Neutrophil (primary cell): ENCODE measurements around the gene PRKACA.

Source experiments
- H3K27ac ChIP-seq: fragments of 200-600 bp; sonication (generic); 2 replicates; pipeline ENCODE4 v1.5.1; 2016; ENCODE audit warnings: mild to moderate bottlenecking, moderate library complexity
- H3K27me3 ChIP-seq: fragments of 200-600 bp; sonication (generic); 2 replicates; pipeline ENCODE4 v1.6.0; 2016; ENCODE audit warnings: mild to moderate bottlenecking
- H3K36me3 ChIP-seq: fragments of 200-600 bp; sonication (generic); 2 replicates; pipeline ENCODE4 v1.5.1; 2017
- H3K4me1 ChIP-seq, 2 experiments: fragments of 200-600 bp in 1 of 2; sonication (generic) in 1 of 2; 1 replicate in 1 of 2; 2 replicates in 1 of 2; pipeline versions ENCODE4 v1.5.1 to v1.6.1; 2013 to 2016; ENCODE audit warnings: low read depth in 1 of 2, low read length in 1 of 2, mild to moderate bottlenecking in 1 of 2, moderate library complexity in 1 of 2; ENCODE audit not compliant: control insufficient read depth in 1 of 2, insufficient read depth in 1 of 2
- H3K4me3 ChIP-seq, 2 experiments: fragments of 200-600 bp in 1 of 2; sonication (generic) in 1 of 2; 1 replicate in 1 of 2; 2 replicates in 1 of 2; pipeline ENCODE4 v1.5.1; 2013 to 2016; ENCODE audit warnings: low read depth in 1 of 2, low read length in 1 of 2, mild to moderate bottlenecking in 1 of 2, moderate library complexity in 1 of 2
- H3K9me3 ChIP-seq: fragments of 200-600 bp; sonication (generic); 2 replicates; pipeline ENCODE4 v1.5.1; 2016
- TF ChIP-seq, protein P1 (sequence below): fragments of 200-600 bp; sonication (generic); IDR thresholded peaks from 2 replicates; pipeline ENCODE4 v1.5.1; 2016; ENCODE audit warnings: antibody characterized with exemption

The PRKACA gene

DNA sequence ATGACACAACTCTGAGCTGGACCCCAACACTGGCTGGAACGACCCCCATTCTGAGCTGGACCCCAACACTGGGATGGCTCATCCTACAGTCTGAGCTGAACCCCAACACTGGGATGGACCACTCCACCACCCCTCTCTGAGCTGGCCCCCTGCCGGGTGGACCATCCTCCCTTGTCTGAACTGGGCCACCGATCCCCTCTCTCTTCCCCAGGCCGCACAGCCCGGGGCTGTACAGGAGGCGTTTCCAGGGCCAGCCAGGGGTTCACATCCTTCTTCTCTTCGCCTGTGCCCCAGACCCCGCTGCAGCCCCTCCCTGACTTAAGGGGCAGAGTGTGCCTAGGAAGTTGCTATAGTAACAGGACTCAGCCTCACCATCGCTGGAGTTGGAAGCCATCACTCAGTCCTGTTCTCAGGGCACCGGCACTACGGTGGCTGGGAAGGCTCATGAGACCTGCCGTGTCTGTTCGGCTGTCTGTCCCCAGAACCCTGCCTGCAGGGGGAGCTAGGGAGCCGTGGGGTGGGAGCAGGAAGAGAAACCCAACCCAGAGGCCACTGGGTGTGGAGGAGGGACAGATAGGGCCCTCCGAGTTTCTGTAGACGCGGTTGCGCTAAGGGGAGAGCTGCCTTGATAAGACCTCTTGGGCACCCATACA, 3.7 kb downstream of the PRKACA start:
- Histone ChIP-seq H3K27me3 (no peaks in the 10 kb centered on the region), H3K9me3 (no peaks in the 10 kb centered on the region), H3K36me3 (peaks cover 18% of the 10 kb centered on the region), H3K27ac (peak overlapping the region; percentile 97), H3K4me3 (peak overlapping the region; percentile 76 to 89), H3K4me1 (peaks cover 56 to 63% of the 10 kb centered on the region in 2 experiments)
- TF ChIP-seq, protein P1, sequence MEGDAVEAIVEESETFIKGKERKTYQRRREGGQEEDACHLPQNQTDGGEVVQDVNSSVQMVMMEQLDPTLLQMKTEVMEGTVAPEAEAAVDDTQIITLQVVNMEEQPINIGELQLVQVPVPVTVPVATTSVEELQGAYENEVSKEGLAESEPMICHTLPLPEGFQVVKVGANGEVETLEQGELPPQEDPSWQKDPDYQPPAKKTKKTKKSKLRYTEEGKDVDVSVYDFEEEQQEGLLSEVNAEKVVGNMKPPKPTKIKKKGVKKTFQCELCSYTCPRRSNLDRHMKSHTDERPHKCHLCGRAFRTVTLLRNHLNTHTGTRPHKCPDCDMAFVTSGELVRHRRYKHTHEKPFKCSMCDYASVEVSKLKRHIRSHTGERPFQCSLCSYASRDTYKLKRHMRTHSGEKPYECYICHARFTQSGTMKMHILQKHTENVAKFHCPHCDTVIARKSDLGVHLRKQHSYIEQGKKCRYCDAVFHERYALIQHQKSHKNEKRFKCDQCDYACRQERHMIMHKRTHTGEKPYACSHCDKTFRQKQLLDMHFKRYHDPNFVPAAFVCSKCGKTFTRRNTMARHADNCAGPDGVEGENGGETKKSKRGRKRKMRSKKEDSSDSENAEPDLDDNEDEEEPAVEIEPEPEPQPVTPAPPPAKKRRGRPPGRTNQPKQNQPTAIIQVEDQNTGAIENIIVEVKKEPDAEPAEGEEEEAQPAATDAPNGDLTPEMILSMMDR, result peak; percentile 57

DNA sequence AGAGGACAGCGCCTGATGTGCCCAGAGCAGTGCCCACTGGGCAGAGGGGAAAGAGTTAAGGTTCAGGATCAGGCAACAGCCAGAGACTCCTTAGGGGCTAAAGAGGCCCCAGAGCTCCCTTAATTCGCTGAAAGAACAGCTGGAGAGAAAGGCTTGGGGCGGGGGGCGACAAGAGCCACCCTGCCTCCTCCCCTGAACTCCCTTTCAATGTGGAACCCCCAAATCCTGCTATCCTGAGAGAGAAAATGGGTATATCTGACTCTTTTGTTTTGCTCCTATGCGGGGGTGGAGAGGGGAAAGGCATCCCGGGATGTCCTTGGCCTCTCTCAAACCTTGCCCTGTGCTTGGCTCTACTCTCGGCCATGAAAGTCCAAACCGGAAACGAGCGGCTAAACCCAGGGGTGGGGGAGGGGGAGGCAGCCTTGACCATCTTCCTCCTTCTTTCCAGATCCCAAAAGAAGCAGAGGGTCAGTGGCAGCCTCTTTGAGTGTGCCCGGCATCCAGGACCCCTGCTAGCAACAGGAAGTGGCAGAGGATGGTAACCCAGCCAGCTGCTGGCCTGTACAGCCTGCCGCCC, 4.7 kb downstream of the PRKACA start:
- Histone ChIP-seq H3K36me3 (peaks cover 24% of the 10 kb centered on the region), H3K4me1 (peaks cover 48 to 56% of the 10 kb centered on the region in 2 experiments), H3K9me3 (no peaks in the 10 kb centered on the region), H3K27ac (peak overlapping the region; percentile 97), H3K4me3 (peak overlapping the region in 1 of 2 experiments; percentile 17), H3K27me3 (no peaks in the 10 kb centered on the region)
- TF ChIP-seq, protein P1, result no peak

DNA sequence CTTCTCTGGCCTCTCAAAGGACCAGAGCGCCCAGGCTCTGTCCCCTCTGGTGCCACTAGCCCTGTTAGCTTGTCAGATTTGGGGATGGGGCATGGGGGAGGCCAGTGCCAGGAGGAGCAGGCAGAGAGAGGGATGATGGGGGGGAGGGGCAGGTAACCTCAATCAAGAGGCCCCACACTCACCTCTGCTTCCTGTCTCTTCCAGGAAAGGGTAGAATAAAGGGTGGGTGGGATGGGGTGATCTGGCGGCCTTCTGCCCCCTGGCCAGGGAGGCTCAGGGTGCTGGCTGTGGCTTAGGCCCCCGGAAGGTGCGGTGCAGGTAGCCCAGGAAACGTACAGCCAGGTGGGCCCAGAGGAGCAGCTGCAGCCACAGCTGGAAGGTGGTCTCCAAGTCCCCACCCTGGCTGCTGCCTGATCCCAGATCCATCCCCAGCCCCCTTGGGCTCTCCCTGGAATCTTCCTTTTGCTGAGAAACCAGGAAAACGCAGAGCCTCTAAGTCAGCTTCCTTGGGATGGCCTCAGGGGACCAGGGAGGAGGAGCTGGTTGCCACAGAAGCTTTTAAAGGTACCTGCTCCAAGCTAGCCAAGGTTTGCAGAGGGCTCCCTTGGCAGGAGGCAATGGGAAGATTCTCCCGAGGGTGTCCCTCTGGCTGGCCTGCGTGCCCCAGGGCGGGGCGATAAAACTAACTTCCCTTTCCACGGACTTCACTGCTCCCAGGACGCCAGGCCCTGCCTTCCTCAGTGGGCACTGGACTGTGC, 5.3 kb downstream of the PRKACA start:
- H3K9me3 ChIP-seq, result no peaks in the 10 kb centered on the region
- H3K4me3 ChIP-seq, result no peak overlapping the region
- TF ChIP-seq, protein P1, result no peak
- peaks cover 31% of the 10 kb centered on the region for H3K36me3 ChIP-seq
- H3K27ac ChIP-seq, result peak overlapping the region; percentile 97
- H3K4me1 ChIP-seq, result peaks cover 48 to 56% of the 10 kb centered on the region in 2 experiments
- H3K27me3 ChIP-seq, result no peaks in the 10 kb centered on the region

DNA sequence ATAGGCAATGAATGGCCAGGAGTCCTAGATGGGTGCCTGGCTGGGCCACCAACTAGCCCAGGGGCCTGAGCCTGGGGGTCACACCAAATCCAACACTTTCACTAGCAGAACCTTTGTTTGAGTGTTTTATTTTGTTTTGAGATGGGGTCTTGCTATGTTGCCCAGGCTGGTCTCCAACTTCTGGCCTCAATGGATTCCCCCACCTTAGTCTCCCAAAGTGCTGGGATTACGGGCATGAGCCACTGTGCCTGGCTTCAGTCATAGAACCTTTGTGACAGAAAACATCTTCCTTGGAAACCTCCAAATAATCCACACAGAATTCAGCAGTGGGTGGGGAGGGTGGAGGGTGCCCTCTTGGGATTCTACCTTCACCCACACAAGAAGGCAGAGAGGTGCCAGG, 6.1 kb downstream of the PRKACA start:
- Histone ChIP-seq H3K4me1 (peaks cover 43 to 53% of the 10 kb centered on the region in 2 experiments), H3K9me3 (no peaks in the 10 kb centered on the region), H3K36me3 (peaks cover 38% of the 10 kb centered on the region), H3K4me3 (no peak overlapping the region), H3K27ac (peak overlapping the region; percentile 8), H3K27me3 (no peaks in the 10 kb centered on the region)
- TF ChIP-seq, protein P1, result no peak

DNA sequence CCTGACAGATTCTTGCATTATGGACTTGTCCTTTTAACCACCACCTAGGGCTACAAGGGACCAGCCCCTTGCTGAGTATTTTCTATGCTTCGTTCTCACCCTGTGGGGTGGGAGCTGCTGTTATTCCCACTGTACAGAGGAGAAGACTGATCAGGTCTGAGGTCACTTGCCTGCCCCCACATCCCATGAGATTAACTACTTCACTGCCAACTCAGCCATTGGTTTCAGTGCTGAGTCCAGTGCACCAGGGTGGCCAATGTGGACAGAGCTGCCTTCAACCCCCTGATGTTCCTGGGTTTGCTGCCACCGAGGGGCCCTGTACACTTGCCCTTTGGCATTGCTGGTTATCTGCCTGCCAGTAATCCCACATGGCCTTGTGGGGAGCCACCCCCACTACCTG, 6.9 kb downstream of the PRKACA start:
- H3K4me3 ChIP-seq, result no peak overlapping the region
- TF ChIP-seq, protein P1, result no peak
- H3K27ac ChIP-seq, result peak overlapping the region; percentile 38

More for the DNA sequence above, 6.9 kb downstream of the PRKACA start:
- no peaks in the 10 kb centered on the region for H3K27me3 ChIP-seq
- peaks cover 46% of the 10 kb centered on the region for H3K36me3 ChIP-seq
- no peaks in the 10 kb centered on the region for H3K9me3 ChIP-seq
- peaks cover 35 to 45% of the 10 kb centered on the region in 2 experiments for H3K4me1 ChIP-seq
